ENCODE data around the gene KIF13A. TPM values are rescaled to one million over a fixed set of nuclear protein-coding genes. Genes with fewer than 3 reads are reported as not detected.

Gene KIF13A
- total and polyA plus RNA-seq, 9 of the 15 experiments (the other 6 are each of a cell fraction or from before 2014, with no cell fraction given): 3.6 to 44.3 (median 29.7) TPM

GRCh38 chr6:17744019-17744756, 243.2 kb downstream of the KIF13A start:
- Histone ChIP-seq H3K27ac (ENCODE audit: extremely low read depth, low read depth, low read length) (no peak overlapping the region; the same call in 2 of the 3 replicates), H3K9me3 (replicated peaks; ENCODE audit: control insufficient read depth, insufficient read depth, low read depth, low read length) (no peaks in the 10 kb centered on the region; the same call in 1 of the 2 replicates), H3K4me2 (ENCODE audit: insufficient read depth, low read length) (peak overlapping the region; percentile 42; the same call in 1 of the 2 replicates), H3K27me3 (ENCODE audit: control insufficient read depth in 2 of 2, insufficient read depth in 2 of 2, low read length in 2 of 2) (no peaks in the 10 kb centered on the region), H3K9ac (ENCODE audit: insufficient read depth in 1 of 2, low read depth in 2 of 2, low read length in 2 of 2) (0 out of 4 replicates have a peak overlapping the region, but pooled peaks of 1 of the 2 experiments have one; percentile 10), H3K79me2 (ENCODE audit: control insufficient read depth, insufficient read depth, low read length) (no peaks in the 10 kb centered on the region), H3K4me1 (replicated peaks in 1 of 2; ENCODE audit: control insufficient read depth in 2 of 2, insufficient read depth in 2 of 2, low read length in 2 of 2) (peaks cover 2 to 4% of the 10 kb centered on the region in 2 experiments; a peak in 4 of 5 replicates), H2AFZ (ENCODE audit: low read depth, low read length) (peak overlapping the region; percentile 84), H3K9me1 (ENCODE audit: control insufficient read depth, insufficient read depth, low read length) (no peaks in the 10 kb centered on the region), H3K36me3 (ENCODE audit: control insufficient read depth, insufficient read depth, low read length) (no peaks in the 10 kb centered on the region), H3K4me3 (no peak overlapping the region), H4K20me1 (replicated peaks; ENCODE audit: control insufficient read depth, insufficient read depth, low read length) (no peaks in the 10 kb centered on the region)
- peak; percentile 57 for ATAC-seq
- TSS peak; percentile 99 for BruUV-seq (replicated peaks)
- in situ Hi-C loops (cut with MboI): no loop called here
- FAIRE-seq: no peak
- ChIA-PET POLR2A (interaction anchor here (0.5 to 2.1 kb wide), 12 partner anchors 9 to 458 kb away, joined by 3 to 13 read pairs (median 5); partner anchors contain the start of gene NUP153), CTCF (ENCODE audit: low intra/inter-chr PET ratio) (no interaction called here)
- intact Hi-C loops (cut with micrococcal nuclease): no loop called here
- peak in 1 of 4 experiments; percentile 15 for DNase-seq (ENCODE audit: extremely low read depth in 1 of 4, low spot score in 3 of 4)
- WGBS (ENCODE audit: insufficient coverage, low coverage, missing lambda C conversion rate): 35% methylated on average over 11 of the region's 11 CpGs
- TF ChIP-seq ZBTB26 (CRISPR knock-in tag; IDR thresholded peaks at IDR 0.05): no peak
- TF ChIP-seq BHLHE40 (IDR thresholded peaks at IDR 0.05; ENCODE audit: low read length): no peak
- no peak for TF ChIP-seq STAT5B (CRISPR knock-in tag; IDR thresholded peaks at IDR 0.05)
- TF ChIP-seq NBN (IDR thresholded peaks at IDR 0.05; ENCODE audit: low read depth): no peak
- TF ChIP-seq NRF1 (conservative IDR thresholded peaks at IDR 0.05 in 1 of 2, IDR thresholded peaks at IDR 0.05 in 1 of 2): no peak
- TF ChIP-seq ZC3H11A (IDR thresholded peaks at IDR 0.05; ENCODE audit: low read depth, low read length): no peak
- peak; percentile 57 for TF ChIP-seq SUPT5H (IDR thresholded peaks at IDR 0.05)
- TF ChIP-seq HIVEP1 (CRISPR knock-in tag; IDR thresholded peaks at IDR 0.05): no peak
- no peak for TF ChIP-seq SRSF3 (IDR thresholded peaks at IDR 0.05; ENCODE audit: insufficient read depth, low read length)
- no peak for TF ChIP-seq ZBTB5 (IDR thresholded peaks at IDR 0.05)
- 0 out of 2 replicates have a peak, but pooled peaks have one; percentile 5 for TF ChIP-seq ZNF384 (IDR thresholded peaks at IDR 0.05; ENCODE audit: low read depth, low read length)
- no peak for TF ChIP-seq JUNB (CRISPR knock-in tag; conservative IDR thresholded peaks at IDR 0.05)
- TF ChIP-seq NFRKB (IDR thresholded peaks at IDR 0.05; ENCODE audit: low read depth): no peak
- TF ChIP-seq ETS2 (tag; IDR thresholded peaks at IDR 0.05; ENCODE audit: borderline replicate concordance, poor library complexity, severe bottlenecking): no peak
- no peak for TF ChIP-seq TGIF2 (CRISPR knock-in tag; IDR thresholded peaks at IDR 0.05)
- TF ChIP-seq POLR2A (conservative IDR thresholded peaks at IDR 0.05): peak; percentile 70
- TF ChIP-seq ZSCAN32 (CRISPR knock-in tag; IDR thresholded peaks at IDR 0.05): no peak
- no peak for TF ChIP-seq PML (IDR thresholded peaks at IDR 0.05; ENCODE audit: low read length)
- TF ChIP-seq CREB5 (CRISPR knock-in tag; IDR thresholded peaks at IDR 0.05): no peak
- no peak for TF ChIP-seq XRCC5 (IDR thresholded peaks at IDR 0.05; ENCODE audit: low read depth, low read length)
